SHP77 treated with DMSO at 0.1 percent for 48 hours (cell line): ENCODE results near the gene SPANXB1.
"Not testable (repeated sequence)": the region's sequence is repeated elsewhere in the genome, so short reads cannot be mapped to it uniquely, and the experiment has no call there.

Experiments used
- DNase-seq: peaks from one replicate; lab custom pipeline; 2025; lab: John Stamatoyannopoulos, UW

SPANXB1 gene

GRCh38 chrX:141002568-141002967 is at the start of gene SPANXB1:
Gene SPANXB1 (plus strand): TSS chrX:141002594. CDS start chrX:141002694, 100 bp downstream.
- not testable (repeated sequence) for DNase-seq

GRCh38 chrX:140967036-140967435 is 35.4 kb upstream of the SPANXB1 start:
- no peak for DNase-seq

GRCh38 chrX:140971099-140971795 is 31.1 kb upstream of the SPANXB1 start:
- DNase-seq = no peak

- no peak for DNase-seq
These were observed 26.9 kb upstream of the SPANXB1 start for GRCh38 chrX:140975472-140975871.

GRCh38 chrX:140980271-140980670 is 22.1 kb upstream of the SPANXB1 start:
- no peak for DNase-seq

- DNase-seq = no peak
These were observed 18.7 kb upstream of the SPANXB1 start for GRCh38 chrX:140983730-140984129.

GRCh38 chrX:141005243-141005642 is 2.8 kb downstream of the SPANXB1 start:
- DNase-seq = not testable (repeated sequence)

GRCh38 chrX:141044246-141044645 is 41.9 kb downstream of the SPANXB1 start:
- not testable (repeated sequence) for DNase-seq

- not testable (repeated sequence) for DNase-seq
These were observed 47.5 kb downstream of the SPANXB1 start for GRCh38 chrX:141049878-141050277.

GRCh38 chrX:141052098-141052497 is 49.7 kb downstream of the SPANXB1 start:
- not testable (repeated sequence) for DNase-seq
